B cell (primary cell): ENCODE measurements around the gene LRCH1. TPM values are rescaled to one million over a fixed set of nuclear protein-coding genes. Genes with fewer than 3 reads are reported as not detected.

Experiments
- ATAC-seq: fragments of 200-7000 bp; cut with Tn5 transposase; one replicate; pipeline ENCODE4 v1.10.0; 2021; ENCODE audit warnings: low read depth, mild to moderate bottlenecking, moderate number of reproducible peaks, moderate library complexity
- CTCF ChIA-PET: fragments of 350-600 bp; sonication (Branson Sonifier 250); formaldehyde crosslinking; loops from one replicate; lab custom pipeline; 2021; ENCODE audit warnings: antibody characterized with exemption, inconsistent platforms; lab: Charles Lee
- POLR2A ChIA-PET: fragments of 350-600 bp; sonication (Branson Sonifier 250); formaldehyde crosslinking; loops from one replicate; lab custom pipeline; 2021; ENCODE audit warnings: antibody characterized with exemption; lab: Charles Lee
- DNase-seq: peaks from one replicate; pipeline ENCODE4 v3.0.0; 2013
- H2AFZ ChIP-seq: 2 replicates; pipeline ENCODE4 v1.6.1; 2012; ENCODE audit warnings: mild to moderate bottlenecking, low read depth, low read length; ENCODE audit not compliant: insufficient read depth, poor library complexity, severe bottlenecking
- H3K27ac ChIP-seq, 2 donors: 1 replicate in 1 of 2; 2 replicates in 1 of 2; pipeline ENCODE4 v1.5.1; 2012 to 2013; ENCODE audit warnings: low read length in 2 of 2, mild to moderate bottlenecking in 2 of 2, moderate library complexity in 1 of 2
- H3K27me3 ChIP-seq, 4 experiments: fragments of 200-600 bp in 1 of 4; sonication (generic) in 1 of 4; replicated peaks in 1 of 4; 1 replicate in 2 of 4; 2 replicates in 2 of 4; pipeline versions ENCODE4 v1.6.1 to v1.7.0; 2013 to 2016; ENCODE audit warnings: low read length in 3 of 4, mild to moderate bottlenecking in 2 of 4, mixed read lengths in 1 of 4, moderate library complexity in 1 of 4; ENCODE audit not compliant: insufficient read depth in 4 of 4, control insufficient read depth in 3 of 4; ENCODE audit errors: control extremely low read depth in 1 of 4
- H3K36me3 ChIP-seq, 2 experiments: replicated peaks in 1 of 2; 1 replicate in 1 of 2; 2 replicates in 1 of 2; pipeline versions ENCODE4 v1.6.1 to v1.7.1; 2013; ENCODE audit warnings: low read length in 1 of 2; ENCODE audit not compliant: insufficient read depth in 2 of 2, control insufficient read depth in 1 of 2; ENCODE audit errors: control extremely low read depth in 1 of 2, extremely low read depth in 1 of 2
- H3K4me1 ChIP-seq, 2 donors: fragments of 200-600 bp in 1 of 2; sonication (generic) in 1 of 2; 1 replicate in 1 of 2; 2 replicates in 1 of 2; pipeline versions ENCODE4 v1.5.1 to v1.6.1; 2013 to 2017; ENCODE audit warnings: low read length in 2 of 2; ENCODE audit not compliant: control insufficient read depth in 2 of 2, insufficient read depth in 2 of 2
- H3K4me2 ChIP-seq: replicated peaks from 2 replicates; pipeline ENCODE3; 2012; ENCODE audit warnings: mild to moderate bottlenecking, low read depth, low read length; ENCODE audit not compliant: poor library complexity, severe bottlenecking
- H3K4me3 ChIP-seq, 5 experiments: fragments of 200-600 bp in 1 of 5; sonication (generic) in 1 of 5; 1 replicate in 3 of 5; 2 replicates in 2 of 5; pipeline versions ENCODE4 v1.5.1 to v1.7.0; 2011 to 2016; ENCODE audit warnings: low read length in 4 of 5, mild to moderate bottlenecking in 4 of 5, low read depth in 2 of 5, control low read depth in 1 of 5, moderate library complexity in 1 of 5; ENCODE audit not compliant: insufficient read depth in 1 of 5; ENCODE audit errors: control extremely low read depth in 1 of 5, extremely low read depth in 1 of 5
- H3K79me2 ChIP-seq: fragments of 200-600 bp; sonication (generic); one replicate; pipeline ENCODE4 v1.6.0; 2016; ENCODE audit warnings: low read length; ENCODE audit not compliant: control insufficient read depth, insufficient read depth
- H3K9ac ChIP-seq: fragments of 200-600 bp; sonication (generic); 2 replicates; pipeline ENCODE4 v1.6.1; 2017; ENCODE audit warnings: mild to moderate bottlenecking, low read length, moderate library complexity
- H3K9me3 ChIP-seq, 3 donors: one replicate each; pipeline versions ENCODE4 v1.6.1 to v1.7.1; 2013; ENCODE audit warnings: low read length in 2 of 3; ENCODE audit not compliant: control insufficient read depth in 2 of 3, insufficient read depth in 1 of 3; ENCODE audit errors: control extremely low read depth in 1 of 3
- H4K20me1 ChIP-seq: 2 replicates; pipeline ENCODE4 v1.6.0; 2012; ENCODE audit warnings: mild to moderate bottlenecking, low read length; ENCODE audit not compliant: insufficient read depth, control insufficient read depth, poor library complexity, severe bottlenecking
- H3K27ac Mint-ChIP-seq: one replicate; pipeline ENCODE4 v1.8.0; 2021; ENCODE audit warnings: mixed read lengths
- H3K27me3 Mint-ChIP-seq: one replicate; pipeline ENCODE4 v1.8.0; 2021; ENCODE audit warnings: mixed read lengths
- H3K4me1 Mint-ChIP-seq: one replicate; pipeline ENCODE4 v1.8.0; 2021; ENCODE audit warnings: mixed read lengths
- H3K4me3 Mint-ChIP-seq: one replicate; pipeline ENCODE4 v1.8.0; 2021; ENCODE audit warnings: mixed read lengths
- H3K9me3 Mint-ChIP-seq: one replicate; pipeline ENCODE4 v1.8.0; 2022; ENCODE audit warnings: mixed read lengths; ENCODE audit not compliant: insufficient read depth
- CTCF ChIP-seq: fragments of 200-600 bp; IDR thresholded peaks from one replicate; pipeline ENCODE4 v1.8.0; 2022; ENCODE audit warnings: antibody characterized with exemption, mild to moderate bottlenecking
- EZH2 ChIP-seq: IDR thresholded peaks from 2 replicates; pipeline ENCODE4 v1.6.1; 2012; ENCODE audit warnings: borderline replicate concordance, low read depth, mild to moderate bottlenecking, moderate library complexity, low read length; ENCODE audit not compliant: insufficient read depth, poor library complexity, severe bottlenecking
- WGBS: methylation state at CpG from one replicate; pipeline ENCODE4 v1.1.5; 2013; ENCODE audit warnings: missing lambda C conversion rate; ENCODE audit not compliant: insufficient coverage; 5-methylcytosine and 5-hydroxymethylcytosine counted together
- intact Hi-C: fragments of 100-400 bp; cut with micrococcal nuclease; formaldehyde crosslinking; loops from one replicate; pipeline ENCODE4 v1.10.0; 2022
- polyA plus RNA-seq: library from polyadenylated mRNA; depleted of rRNA; stranded (reverse); fragments of >200 nt; gene quantifications from 2 replicates; pipeline ENCODE4 v1.2.3, GENCODE V29; 2012
- total RNA-seq, 2 donors: library from RNA; stranded (reverse); fragments of 120-200 nt in 1 of 2; gene quantifications; 1 replicate in 1 of 2; 2 replicates in 1 of 2; pipeline versions ENCODE4 v1.2.3 to v1.2.4, GENCODE V29; 2013 to 2022

Gene LRCH1
- total and polyA plus RNA-seq, 2 donors (not counting 1 experiment from before 2014, with no cell fraction given): 13.0 to 50.3 TPM

- Mint-ChIP-seq H3K9me3 (no peaks in the 10 kb centered on the region), H3K4me3 (no peak overlapping the region), H3K27me3 (no peaks in the 10 kb centered on the region), H3K4me1 (peaks cover 63% of the 10 kb centered on the region), H3K27ac (no peak overlapping the region)
- Histone ChIP-seq H3K9me3 (no peaks in the 10 kb centered on the region), H3K4me3 (no peak overlapping the region), H3K36me3 (no peaks in the 10 kb centered on the region), H3K4me2 (peak overlapping the region; percentile 13), H3K27ac (peak overlapping the region in 1 of 2 donors; percentile 14), H2AFZ (no peak overlapping the region), H3K4me1 (peaks cover 44 to 52% of the 10 kb centered on the region in 2 donors), H3K9ac (no peak overlapping the region), H3K27me3 (no peaks in the 10 kb centered on the region), H3K79me2 (peaks cover 84% of the 10 kb centered on the region), H4K20me1 (no peaks in the 10 kb centered on the region)
- 100% methylated on average over 1 of the region's 4 CpGs for WGBS
- intact Hi-C loops: loop anchor here (10.0 kb wide), 1 partner anchor 276 kb away; the partner anchor contains the start of gene RUBCNL
- no peak for TF ChIP-seq CTCF
- TF ChIP-seq EZH2: no peak
- ATAC-seq: no peak
- DNase-seq: no peak
- CTCF ChIA-PET: interaction anchor here (1.0 to 2.0 kb wide), 3 partner anchors 17 to 109 kb away, joined by 3 to 8 read pairs (median 3); partner anchors contain the start of gene LRCH1
- POLR2A ChIA-PET: no interaction called here
Measured at GRCh38 chr13:46660857-46661256, 107.9 kb downstream of the LRCH1 start.

DNA sequence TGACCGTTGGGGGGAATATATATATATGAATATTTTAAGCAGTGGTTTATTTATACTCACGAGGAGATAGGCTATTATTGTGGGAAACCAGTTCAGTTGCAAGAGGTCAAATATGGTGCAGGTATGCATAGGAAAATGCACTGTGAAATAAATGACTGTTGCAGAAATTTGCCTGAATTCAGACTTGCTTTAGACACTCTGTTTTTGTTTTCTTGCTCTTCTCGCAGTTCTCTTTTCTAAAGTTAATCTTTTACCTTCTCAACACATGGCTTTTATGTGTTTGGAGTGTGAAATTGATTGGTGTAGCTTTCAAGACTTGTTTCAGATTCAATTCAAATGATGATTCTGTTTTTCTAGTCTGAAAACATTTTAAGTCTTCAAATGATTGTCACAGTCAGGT is 109.7 kb downstream of the LRCH1 start:
- POLR2A ChIA-PET: interaction anchor here (0.6 kb wide), 1 partner anchor 15 kb away, joined by 6 read pairs; no protein-coding TSS in a partner anchor
- no peak overlapping the region for H3K9ac ChIP-seq
- peak overlapping the region in 1 of 2 donors; percentile 51 for H3K27ac ChIP-seq
- peaks cover 79% of the 10 kb centered on the region for H3K79me2 ChIP-seq
- no peaks in the 10 kb centered on the region for H3K9me3 ChIP-seq
- intact Hi-C loops: loop anchor here (10.0 kb wide), 1 partner anchor 278 kb away; the partner anchor contains the start of gene RUBCNL
- no peak for TF ChIP-seq EZH2
- no peak for TF ChIP-seq CTCF
- H3K27me3 Mint-ChIP-seq: no peaks in the 10 kb centered on the region
- CTCF ChIA-PET: interaction anchor here (1.0 to 2.0 kb wide), 3 partner anchors 9 to 113 kb away, joined by 3 to 8 read pairs (median 3); no protein-coding TSS in a partner anchor
- no peak for DNase-seq
- H3K4me3 Mint-ChIP-seq: peak overlapping the region; percentile 7
- peaks cover 45 to 54% of the 10 kb centered on the region in 2 donors for H3K4me1 ChIP-seq
- peak overlapping the region; percentile 9 for H3K4me2 ChIP-seq
- WGBS: 33% methylated on average over 1 of the region's 3 CpGs
- peak overlapping the region; percentile 75 for H3K27ac Mint-ChIP-seq
- no peak for ATAC-seq
- H3K27me3 ChIP-seq: no peaks in the 10 kb centered on the region
- no peaks in the 10 kb centered on the region for H4K20me1 ChIP-seq
- H3K4me1 Mint-ChIP-seq: peaks cover 65% of the 10 kb centered on the region
- H3K4me3 ChIP-seq: no peak overlapping the region
- no peak overlapping the region for H2AFZ ChIP-seq
- H3K36me3 ChIP-seq: no peaks in the 10 kb centered on the region
- H3K9me3 Mint-ChIP-seq: no peaks in the 10 kb centered on the region
